OCI-LY7 (cell line): Measurements from ENCODE around the gene OGG1.

Experiments used
- EZH2phosphoT487 ChIP-seq: fragments of 200-600 bp; sonication (generic); IDR thresholded peaks from 2 replicates; pipeline ENCODE4 v1.6.1; 2018; ENCODE audit warnings: low read depth, borderline replicate concordance, mild to moderate bottlenecking, mixed run types, antibody characterized with exemption, low read length, moderate library complexity, mixed read lengths
- TF ChIP-seq, protein P1 (sequence below): fragments of 200-600 bp; sonication (generic); conservative IDR thresholded peaks from 2 replicates; pipeline ENCODE4 v1.5.1; 2014; ENCODE audit warnings: mild to moderate bottlenecking, antibody characterized with exemption, low read length, moderate library complexity, mixed read lengths

DNA sequence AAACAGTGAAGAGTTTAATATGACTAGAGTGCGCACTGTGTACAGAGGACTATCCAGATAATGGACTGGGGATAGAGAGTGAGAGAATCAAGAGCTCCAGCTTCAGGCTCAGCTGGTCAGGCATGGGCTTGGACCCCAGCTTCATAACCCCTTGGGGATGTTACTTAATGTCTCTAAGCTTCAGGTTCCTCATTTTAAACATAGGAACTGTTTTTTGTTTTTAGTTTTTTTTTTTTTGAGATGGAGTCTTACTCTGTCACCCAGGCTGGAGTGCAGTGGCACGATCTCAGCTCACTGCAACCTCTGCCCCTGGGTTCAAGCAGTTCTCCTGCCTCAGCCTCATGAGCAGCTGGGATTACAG, 28.1 kb upstream of the OGG1 start:
- TF ChIP-seq, protein P1, sequence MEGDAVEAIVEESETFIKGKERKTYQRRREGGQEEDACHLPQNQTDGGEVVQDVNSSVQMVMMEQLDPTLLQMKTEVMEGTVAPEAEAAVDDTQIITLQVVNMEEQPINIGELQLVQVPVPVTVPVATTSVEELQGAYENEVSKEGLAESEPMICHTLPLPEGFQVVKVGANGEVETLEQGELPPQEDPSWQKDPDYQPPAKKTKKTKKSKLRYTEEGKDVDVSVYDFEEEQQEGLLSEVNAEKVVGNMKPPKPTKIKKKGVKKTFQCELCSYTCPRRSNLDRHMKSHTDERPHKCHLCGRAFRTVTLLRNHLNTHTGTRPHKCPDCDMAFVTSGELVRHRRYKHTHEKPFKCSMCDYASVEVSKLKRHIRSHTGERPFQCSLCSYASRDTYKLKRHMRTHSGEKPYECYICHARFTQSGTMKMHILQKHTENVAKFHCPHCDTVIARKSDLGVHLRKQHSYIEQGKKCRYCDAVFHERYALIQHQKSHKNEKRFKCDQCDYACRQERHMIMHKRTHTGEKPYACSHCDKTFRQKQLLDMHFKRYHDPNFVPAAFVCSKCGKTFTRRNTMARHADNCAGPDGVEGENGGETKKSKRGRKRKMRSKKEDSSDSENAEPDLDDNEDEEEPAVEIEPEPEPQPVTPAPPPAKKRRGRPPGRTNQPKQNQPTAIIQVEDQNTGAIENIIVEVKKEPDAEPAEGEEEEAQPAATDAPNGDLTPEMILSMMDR: no peak
- no peak for TF ChIP-seq EZH2phosphoT487
